HG02938 (cell line): Measurements from ENCODE around the gene GNL1.
"Not testable (repeated sequence)": the region's sequence is repeated elsewhere in the genome, so short reads cannot be mapped to it uniquely, and the experiment has no call there.

ENCODE experiments used
- ATAC-seq: cut with Tn5 transposase; IDR thresholded peaks from one replicate; pipeline ENCODE4 v1.9.1; 2021; ENCODE audit warnings: mild to moderate bottlenecking, moderate library complexity; ENCODE audit not compliant: unreplicated experiment

Gene GNL1

GRCh38 chr6:30500421-30501355 is 55.6 kb downstream of the GNL1 start:
- ATAC-seq, result no peak

DNA sequence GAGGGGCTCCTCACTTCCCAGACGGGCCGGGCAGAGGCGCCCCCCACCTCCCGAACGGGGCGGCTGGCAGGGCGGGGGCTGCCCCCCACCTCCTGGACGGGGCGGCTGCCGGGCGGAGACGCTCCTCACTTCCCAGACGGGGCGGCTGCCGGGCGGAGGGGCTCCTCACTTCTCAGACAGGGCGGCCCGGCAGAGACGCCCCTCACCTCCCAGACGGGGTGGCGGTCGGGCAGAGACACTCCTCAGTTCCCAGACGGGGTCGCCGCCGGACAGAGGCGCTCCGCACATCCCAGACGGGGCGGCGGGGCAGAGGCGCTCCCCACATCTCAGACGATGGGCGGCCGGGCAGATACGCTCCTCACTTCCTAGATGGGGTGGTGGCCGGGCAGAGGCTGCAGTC is 57.6 kb downstream of the GNL1 start:
- ATAC-seq, result not testable (repeated sequence)

DNA sequence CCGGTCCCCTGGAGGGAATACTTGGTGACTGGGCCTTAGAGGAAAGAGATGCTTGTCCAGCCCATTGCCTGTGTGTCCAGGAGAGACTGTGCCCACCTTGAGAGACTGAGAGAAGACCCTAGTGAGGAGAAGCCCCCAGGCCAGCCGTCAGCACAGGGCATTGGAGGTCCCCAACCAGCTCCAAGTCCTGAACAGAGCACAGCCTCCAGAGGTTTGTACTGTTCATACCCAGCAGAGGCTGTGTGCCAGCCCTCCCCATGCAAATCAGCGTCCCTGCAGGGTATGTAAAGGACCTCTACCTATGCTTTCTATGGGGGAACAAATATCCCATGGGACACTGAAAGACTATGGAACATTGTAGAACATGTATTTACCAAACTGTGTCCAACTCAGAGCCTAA is 58.6 kb downstream of the GNL1 start:
- ATAC-seq, result no peak

DNA sequence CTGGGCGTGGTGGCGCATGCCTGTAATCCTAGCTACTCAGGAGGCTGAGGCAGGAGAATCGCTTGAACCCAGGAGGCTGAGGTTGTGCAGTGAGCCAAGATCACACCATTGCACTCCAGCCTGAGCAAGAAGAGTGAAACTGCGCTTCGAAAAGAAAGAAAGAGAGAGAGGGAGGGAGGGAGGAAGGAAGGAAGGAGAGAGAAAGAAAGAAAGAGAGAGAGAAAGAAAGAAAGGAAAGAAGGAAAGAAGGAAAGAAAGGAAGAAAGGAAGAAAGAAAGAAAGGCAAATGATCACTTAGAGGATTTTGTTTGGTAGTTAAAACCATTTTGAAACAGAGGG is 59.1 kb downstream of the GNL1 start:
- ATAC-seq, result not testable (repeated sequence)

DNA sequence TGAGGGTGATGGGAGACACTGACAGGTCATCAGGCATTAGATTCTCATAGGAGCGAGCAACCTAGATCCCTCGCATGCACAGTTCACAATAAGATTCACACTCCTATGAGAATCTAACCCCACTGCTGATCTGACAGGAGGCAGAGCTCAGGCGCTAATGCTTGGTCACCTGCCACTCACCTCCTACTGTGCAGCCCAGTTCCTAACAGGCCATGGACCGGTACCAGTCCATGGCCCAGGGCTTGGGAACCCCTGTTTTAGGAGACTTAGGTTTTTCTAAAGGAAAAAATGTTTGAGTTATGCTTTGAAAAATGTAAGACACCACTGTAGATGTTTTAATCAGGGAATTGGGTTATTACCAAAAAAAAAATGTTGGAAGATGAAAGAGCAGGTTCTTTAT is 60.3 kb downstream of the GNL1 start:
- ATAC-seq, result no peak

- ATAC-seq, result not testable (repeated sequence)
These were observed 61.2 kb downstream of the GNL1 start for GRCh38 chr6:30495060-30495459.

DNA sequence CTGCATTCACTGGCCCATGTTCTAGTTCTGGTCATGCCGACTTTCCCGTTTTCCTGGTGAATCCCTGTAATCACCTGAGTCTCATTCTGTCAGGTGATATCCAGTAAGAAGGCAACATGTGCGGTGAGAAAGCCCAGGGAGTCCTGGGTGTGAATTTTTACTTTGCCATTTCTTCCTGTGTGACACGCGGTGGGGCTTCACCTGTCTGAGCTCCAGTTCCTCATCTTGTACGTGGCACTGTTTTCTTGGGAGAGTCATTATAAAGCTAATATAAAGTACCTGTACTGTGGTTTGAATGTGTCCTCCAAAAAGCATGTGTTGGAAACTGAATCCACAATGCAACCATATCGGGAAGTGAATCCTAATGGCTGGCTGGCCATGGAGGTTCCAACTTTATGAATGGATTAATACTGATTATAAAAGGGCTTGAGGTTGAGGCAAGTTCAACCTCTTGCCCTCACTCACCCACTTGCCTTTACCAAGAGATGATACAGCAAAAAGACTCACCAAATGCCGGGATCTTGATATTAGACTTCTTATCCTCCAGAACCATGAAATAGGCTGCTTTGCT is 61.9 kb downstream of the GNL1 start:
- no peak for ATAC-seq

GRCh38 chr6:30493643-30494250 is 62.5 kb downstream of the GNL1 start:
- ATAC-seq, result no peak

- no peak for ATAC-seq
These were observed 64.0 kb downstream of the GNL1 start for GRCh38 chr6:30491991-30492952.
